GM18498 (cell line): ENCODE results near the gene GRIK4.

ENCODE experiments used
- ATAC-seq: cut with Tn5 transposase; IDR thresholded peaks from one replicate; pipeline ENCODE4 v1.9.1; 2021; ENCODE audit warnings: mild to moderate bottlenecking, moderate library complexity; ENCODE audit not compliant: unreplicated experiment

Gene GRIK4

DNA sequence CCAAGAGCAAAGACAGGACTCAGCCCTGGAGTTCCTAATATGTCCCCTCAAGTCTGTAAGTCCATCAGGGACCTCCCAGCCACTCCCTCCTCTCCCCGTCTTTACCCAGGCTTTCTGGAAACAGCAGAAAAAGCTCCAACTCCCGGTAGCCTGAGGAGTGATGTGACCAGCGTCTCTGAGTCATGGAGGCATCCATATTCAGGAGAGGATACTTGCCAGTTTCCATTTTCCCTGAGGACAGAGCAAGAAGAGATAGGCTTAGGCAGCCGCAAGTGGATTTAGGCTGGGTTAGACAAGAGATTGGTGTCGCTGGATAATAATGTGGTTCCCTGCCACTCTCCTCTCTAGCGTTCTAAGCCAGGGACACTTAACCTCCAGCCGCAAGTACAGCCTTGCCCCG is 206.6 kb downstream of the GRIK4 start:
- no peak for ATAC-seq

DNA sequence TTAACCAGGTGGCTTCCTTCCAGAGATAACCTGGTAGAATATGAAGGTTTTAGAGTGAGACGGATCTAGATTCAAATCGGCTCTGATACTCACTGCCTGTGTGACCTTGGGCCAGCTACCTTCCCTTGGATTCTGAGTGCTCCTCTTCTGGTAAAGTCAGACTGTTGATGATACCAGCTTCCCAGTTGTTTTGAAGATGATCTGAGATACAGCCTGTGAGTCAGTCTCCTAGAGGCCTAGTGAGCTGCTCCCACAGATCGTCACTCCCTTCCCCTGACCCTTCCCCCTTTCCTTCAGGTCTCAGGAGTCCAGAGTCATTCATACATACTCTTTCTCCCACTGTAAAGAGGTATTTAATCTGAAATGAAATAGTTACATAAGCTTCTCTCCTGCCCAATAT is 207.8 kb downstream of the GRIK4 start:
- ATAC-seq = no peak

DNA sequence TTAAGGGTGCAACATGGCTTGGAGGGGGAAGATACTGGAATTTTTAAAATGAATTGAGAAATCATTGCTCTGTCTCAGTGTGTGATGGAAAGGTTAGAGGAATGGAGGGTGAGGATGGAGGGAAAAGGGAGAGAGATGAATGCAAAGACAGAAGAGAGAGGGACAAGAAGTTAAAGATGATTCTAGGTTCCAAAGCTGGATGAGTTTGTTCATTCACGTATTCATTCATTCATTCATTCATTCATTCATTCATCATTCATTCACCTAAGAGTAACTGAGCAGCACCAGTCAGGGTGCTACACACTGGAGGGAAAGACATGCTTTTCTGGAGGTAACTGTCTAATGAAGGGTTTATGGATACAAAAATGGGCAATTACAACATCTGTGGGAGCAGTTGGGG is 209.2 kb downstream of the GRIK4 start:
- no peak for ATAC-seq

DNA sequence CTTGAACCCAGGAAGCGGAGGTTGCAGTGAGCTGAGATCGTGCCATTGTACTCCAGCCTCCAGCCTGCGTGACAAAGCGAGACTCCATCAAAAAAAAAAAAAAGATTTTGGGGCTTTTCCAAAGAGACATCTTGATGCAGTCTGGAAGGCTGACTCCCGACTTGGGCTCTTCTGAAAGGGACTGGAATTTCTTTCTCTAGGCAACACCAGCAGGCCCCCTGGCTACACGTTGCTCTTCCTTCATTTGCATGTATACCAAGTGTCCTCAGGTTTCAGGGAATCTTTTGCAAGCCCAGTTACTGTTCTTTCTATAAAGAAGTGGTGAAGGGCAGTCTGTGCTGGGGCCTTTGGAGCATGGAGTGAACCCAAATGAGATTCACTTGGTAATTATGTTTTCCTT is 211.0 kb downstream of the GRIK4 start:
- ATAC-seq = no peak

DNA sequence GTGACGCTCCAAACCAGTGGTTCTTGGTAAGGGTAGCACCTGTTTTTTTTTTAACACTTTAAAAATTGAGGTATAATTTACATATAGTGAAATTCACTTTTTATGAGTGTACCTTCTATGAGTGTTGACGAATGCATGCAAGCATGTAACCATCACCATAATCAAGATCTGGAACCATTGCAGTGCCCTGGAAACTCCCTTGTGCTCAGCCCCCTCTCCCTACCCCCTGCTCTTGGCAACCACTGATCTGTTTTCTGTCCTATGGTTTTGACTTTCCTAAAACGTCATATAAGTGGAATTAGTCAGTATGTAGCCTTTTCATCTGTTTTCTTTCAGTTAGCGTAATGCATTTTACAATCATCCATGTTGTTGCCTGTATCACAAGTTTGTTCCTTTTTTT is 212.2 kb downstream of the GRIK4 start:
- ATAC-seq = no peak

DNA sequence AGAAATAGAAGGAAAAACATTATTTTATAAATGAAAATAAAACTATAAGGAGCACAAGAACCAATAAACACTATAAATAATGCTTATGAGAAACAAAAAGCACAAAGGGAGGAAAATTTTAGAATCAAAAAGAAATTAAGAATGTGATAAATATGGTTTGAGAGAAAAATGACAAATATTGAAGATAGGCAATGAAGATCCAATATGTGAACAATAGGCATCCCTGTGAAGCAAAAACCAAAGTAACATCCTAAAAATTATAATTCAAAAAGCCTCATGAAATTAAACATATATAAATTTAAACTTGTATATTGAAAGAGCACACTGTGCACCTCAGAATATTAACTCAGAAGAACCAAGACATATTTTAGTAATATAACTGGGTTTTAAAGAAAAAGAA is 216.2 kb downstream of the GRIK4 start:
- no peak for ATAC-seq

DNA sequence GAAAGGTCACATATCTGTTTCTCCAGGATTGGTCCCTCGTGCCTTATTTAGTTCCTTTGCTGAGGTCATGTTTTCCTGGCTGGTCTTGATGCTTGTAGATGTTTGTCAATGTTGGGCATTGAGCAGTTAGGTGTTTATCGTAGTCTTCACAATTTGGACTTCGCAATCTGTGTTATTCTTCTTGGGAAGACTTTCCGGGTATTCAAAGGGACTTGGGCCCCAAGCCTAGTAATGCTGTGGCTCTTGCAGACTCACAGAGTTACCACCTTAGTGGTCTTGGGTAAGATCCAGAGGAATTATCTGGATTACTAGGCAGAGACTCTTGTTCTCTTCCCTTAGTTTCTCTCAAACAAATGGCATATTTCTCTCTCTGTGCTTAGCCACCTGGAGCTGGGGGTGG is 223.5 kb downstream of the GRIK4 start:
- ATAC-seq = no peak

DNA sequence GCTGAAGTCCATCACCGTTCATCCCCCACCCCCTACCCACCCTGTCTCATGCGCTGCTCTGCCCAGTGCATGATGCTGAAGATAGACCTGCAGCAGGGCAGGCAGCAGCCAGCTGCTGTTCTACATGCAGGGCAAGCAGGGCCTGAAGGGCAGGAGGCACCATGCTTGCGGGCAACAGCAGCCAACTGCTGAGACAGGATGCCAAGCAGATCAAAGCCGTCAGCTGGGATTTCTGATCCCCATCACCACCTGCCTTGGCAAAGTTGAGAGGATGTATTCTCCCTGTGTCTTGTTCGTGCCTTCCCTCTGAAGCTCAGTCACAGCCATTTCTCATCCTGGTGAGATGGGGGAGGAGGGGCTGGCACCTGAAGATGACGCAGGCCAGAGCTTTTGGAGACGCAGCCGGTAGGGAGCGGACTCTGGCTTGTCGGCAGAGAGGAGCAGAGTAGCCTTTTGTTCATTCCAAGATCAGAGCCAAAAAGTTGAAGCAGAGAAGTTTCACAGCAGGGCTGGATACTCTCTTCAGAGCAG is 227.0 kb downstream of the GRIK4 start:
- no peak for ATAC-seq

DNA sequence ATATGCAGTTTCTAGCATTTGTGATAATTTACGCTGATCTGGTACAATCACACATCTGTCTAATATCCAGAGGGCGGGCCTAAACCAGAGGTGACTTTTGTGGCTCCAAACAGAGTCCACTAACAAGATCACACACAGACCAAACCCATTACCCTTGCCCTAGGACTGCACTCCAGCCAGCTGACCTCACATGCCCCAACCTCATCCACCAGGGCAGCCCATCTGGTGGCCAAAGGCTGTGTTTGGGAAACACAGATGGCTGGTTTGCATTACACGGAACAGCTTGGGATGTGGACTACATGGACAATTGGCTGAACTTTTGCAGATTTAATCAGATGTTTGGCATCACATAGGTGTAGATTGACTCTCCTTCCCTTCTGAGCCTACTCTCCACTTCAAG is 228.2 kb downstream of the GRIK4 start:
- no peak for ATAC-seq

DNA sequence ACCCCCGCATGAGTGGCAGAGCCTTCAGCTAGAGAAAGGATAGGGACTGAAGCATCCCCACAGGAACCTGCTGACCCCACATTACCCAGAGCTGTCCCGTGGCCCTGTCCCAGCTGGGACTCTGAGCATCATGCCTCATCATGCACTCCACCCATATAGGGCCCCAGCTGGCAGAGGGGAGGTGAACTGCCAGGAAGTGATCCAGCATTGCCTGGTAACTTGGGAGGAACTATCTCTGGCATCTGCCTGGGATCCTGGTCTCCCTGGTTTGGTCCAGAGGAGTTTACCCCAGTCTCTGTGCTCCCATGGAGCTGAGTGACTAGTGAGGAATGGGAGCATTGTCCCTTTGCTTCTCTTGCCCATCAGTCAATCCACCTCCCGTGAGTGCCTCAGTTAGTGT is 228.8 kb downstream of the GRIK4 start:
- no peak for ATAC-seq

DNA sequence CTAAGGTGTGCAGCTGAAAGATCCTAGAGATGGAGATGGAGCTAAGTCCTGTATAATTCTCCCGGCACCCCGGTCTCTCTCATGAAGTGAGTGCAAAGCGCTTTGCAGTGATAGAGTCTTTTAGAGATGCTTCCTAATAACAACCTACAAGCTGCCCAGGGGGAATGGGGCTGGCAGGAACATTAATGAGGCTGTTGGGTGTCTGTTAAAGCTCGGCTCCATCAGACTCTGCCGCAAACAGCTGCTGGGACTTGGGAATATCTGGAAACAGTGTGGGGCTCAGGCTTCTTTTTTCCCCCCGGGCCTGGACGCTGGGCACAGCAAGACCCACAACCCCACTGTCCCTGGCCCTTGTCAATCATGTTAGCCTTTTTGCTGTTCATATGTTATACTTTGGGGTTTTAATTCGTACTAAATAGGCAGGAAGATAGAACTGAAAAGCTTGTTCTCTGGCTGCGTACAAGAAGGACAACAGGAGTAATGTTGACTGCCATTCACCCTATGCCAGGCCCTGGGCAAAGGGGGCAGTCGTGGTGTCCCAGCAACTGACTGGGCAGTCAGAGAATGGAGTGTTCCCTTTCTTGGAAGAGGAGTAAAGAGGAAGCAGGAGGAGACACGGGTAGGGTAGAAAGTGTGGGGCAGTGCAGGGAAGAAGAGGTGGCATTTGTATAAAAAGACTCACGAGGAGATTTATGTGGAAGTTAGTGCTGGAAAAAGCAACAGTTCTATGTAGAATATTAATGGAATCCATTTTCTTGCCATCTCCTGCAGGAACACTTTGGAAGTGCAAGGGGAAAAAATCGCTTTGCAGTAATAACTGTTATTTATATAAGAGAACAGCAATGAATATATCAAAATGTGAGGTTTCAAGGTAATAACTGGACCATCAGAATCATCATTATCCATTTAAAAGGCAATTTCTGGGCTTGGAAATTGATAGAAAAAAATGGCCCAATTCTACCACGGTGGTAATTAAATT is 232.8 kb downstream of the GRIK4 start:
- ATAC-seq = no peak

DNA sequence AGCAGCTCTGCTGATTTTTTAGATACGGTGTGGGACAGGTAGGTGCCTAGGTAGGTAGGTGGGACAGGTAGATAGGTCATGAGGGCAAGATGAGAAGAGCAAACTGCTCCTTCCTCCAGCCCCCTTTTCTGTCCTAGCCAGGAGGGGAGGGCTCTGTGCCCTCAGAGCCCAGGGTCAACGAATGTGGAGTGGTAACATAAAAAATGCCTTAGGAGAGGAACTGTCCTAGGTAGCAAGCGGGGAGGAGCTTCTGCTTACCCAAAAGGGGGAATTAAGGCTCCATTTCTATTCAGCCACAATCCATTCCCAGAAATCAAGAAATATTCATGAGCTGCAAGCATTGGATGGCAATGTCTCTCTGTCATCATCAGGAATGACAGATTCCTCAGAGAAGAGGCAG is 234.8 kb downstream of the GRIK4 start:
- no peak for ATAC-seq

DNA sequence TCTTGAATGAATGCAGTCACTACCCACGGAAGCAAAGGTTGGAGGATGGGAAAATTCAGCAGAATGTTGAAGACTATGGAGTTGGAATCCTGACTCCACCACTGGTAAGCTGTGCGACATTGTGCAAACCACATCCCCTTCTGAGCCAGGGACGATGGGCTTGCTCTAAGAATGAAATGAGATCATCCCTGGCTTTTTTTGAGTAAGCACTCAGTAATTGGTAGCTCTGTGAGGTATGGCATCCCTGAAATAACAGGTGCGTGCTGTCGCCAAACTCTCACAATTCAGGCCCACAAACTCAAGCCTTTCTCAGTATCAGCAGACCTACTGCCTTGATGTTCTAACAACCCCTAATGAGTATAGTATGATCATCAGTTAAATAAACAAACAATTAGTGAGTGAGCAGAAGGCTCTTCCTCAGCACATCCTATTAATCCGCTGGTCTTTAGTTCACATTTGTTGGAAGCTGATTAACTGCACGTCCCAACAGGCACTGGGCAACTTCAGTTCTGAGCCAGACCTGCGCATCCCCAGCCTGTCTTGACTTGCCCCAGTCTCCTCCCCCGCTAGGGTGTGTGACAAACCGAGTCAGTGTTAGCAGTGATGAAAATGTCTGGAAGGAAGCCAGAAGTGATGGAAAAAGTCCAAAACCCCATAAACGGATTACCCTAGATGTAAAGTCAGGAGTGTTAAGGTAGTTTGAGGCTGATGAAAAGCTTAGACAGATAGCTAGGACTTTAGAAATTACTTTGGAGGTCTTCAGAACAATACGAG is 235.5 kb downstream of the GRIK4 start:
- no peak for ATAC-seq

DNA sequence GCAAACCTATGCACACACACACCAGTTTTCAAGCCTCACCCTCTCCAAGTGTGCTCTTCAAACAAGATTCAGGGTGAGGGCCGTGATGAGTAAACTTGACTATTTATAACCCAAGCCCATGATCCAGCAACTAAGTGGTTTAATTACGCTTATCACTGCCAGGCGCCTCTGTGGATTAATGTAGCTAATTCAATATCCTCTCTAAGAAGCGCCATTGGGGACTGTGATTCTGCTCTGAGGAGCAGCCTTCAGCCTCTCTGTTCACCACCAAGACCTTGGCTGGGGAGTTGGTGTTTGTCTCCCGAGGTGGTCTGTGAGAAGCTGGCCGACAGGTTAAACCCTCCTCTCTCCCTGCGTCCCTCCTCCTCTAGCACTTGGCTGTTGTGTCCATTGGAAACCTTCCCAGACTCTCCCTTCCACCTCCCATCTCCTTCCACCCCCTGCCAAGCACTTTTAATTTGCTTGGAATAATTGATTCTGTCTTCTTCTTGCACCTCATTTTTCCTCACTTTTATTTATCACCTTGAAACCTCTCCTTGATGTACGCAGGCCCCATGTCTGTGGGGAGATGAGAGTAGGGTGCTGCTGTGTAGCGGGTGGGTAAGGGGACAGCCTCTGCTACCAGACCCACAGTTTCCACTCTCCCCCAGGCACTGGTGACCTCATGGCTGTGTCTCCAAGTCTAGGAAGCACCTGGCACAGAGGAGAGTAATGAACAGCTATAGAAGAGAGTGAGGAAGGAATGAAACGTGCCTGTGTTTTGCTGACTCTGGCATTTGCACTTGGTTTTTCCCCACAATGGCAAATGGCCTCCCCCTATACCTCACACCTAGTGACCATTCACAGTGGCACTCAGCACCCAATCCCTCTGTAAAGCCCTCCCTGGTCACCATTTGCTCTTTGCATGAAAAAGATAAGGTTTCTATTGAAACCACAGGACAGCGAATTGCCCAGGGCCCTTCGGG is 236.6 kb downstream of the GRIK4 start:
- ATAC-seq = no peak

DNA sequence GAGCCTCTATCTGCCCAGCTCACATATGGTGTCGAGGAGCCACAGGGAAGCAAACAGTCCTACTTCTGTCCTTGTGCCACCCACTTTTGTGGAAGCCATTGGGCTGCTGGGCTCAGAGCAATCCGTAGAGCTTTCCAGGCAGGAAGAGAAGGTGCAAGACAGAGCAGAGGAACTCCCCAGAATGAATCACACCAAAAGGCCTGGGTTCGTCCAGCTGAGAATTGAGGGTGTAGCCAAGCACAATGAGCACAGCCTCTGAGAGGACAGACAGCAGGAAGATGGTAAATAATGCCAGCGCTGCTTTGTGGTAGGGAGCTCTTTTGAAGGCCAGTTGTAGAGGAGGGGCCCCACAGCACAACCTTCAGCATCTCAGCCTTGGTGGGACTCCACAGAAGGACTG is 237.8 kb downstream of the GRIK4 start:
- ATAC-seq = no peak

DNA sequence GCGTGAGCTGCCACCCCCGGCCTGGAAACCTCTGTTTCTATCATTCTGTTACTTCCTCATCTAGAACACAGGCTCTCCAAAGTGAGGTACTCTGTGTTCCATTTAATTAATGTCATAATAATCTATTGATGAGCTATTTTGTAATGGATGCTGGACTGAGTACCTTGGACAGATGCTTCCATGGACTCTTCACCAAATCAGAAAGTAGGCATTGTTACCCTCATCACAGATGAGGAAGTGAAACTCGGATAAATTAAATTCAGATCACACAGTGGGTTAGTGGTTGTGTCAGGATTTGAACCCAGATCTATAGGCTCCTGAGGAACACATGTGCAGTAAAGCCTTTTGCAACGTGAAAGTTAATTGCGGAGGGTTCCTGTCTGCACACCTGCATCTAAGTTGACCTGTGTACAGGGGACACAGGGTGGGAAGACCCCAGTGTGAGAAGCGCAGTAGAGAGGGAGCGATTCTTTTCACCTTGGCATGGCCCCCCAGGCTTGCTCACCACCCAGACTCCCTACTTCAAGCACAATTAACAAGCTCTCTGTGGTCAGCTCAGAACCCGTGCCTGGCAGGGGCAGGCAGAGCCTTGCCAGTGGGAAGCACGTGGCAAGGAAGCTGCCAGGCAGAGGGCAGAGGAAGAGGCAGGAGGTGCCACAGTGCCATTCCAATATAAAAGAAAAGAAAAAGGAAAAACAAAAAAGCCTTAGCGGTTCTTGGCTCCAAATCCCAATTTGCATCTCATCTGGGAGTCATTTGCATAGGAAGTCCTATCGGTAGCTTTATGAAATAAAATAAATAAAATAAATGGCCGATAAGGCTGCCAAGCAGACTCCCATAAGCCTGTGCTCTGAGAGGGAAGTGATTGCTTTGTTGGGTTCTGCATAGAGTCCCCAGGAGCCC is 239.3 kb downstream of the GRIK4 start:
- no peak for ATAC-seq

DNA sequence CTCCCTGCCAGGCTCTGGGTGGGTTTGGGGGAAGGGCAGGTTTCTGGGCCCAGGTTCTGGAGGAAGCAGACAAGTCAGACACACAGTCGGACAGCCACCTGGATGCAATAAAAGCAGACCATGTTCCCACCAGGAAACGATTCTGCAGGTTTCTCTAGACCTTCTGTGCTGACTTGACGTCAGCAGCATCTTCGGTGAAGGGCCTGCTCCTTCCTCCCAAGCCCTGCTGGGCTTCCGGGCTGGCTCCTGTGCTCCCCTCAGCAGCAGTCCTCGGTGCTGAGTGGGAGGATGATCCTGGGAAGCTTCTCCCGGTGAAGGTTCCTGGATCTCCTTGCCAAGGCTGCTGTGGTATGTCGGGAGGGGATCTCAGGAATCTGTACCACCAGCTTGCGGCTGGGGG is 240.0 kb downstream of the GRIK4 start:
- no peak for ATAC-seq

DNA sequence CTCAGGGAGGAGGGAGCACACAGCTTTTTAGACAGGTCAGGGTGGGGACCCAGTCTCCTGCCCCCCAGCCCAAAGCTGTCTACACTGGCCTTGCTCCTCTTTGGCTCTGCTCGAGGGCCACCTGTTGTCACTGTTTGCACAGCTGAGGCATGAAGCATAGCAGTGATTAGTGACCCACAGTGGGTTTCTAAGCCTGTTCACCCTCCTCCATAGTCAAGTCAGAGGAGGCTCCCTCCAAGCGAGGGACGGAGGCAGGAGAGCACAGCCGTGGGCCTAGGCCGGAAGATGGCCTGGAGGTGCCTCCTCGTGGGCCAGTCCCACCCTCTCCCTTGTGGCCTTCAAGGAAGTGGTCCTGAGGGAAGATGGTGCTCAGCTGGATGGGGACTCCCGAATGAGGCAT is 241.1 kb downstream of the GRIK4 start:
- no peak for ATAC-seq

DNA sequence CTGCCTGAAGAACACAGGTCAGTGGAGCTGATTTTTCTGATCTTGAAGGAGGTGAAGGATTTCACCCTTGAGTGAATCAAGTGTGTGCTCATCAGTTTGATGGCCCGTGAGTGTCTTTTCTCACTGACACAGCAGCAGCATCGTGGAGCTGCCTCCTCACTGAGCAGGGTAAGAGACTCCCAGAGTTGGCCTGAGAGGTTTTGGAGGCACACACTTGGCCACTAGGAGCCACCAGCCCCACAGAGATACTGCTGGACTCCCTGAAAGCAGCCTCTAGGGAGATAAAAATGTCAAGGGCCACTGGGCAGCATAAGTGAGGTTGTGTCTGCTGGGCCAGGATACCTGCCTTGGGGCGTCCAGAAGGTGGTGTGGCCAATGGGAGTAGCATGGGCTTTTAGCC is 245.4 kb downstream of the GRIK4 start:
- no peak for ATAC-seq

DNA sequence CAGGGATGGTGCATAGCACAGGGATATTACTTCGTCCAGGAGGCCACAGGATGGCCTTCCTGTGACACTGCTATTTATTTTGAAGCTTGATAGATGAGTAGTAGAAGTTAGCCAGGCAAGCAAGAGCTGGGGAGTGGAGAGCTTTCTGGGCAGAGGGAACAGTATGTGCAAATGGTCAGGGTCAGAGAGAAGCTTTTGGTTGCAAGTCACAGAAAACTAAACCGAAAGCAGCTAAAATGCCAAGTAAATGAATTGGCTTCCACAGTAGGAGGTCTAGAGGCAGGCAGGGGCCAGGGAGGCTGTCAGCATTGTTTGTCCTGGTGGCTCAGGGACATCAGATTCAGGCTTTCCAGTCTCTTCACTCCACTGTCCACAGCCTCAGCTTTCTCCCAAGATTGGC is 247.5 kb downstream of the GRIK4 start:
- ATAC-seq = no peak
